Stimulated activated naive CD4-positive, alpha-beta T cell (primary cell): Measurements from ENCODE around the gene LATS2.

Source experiments
- DNase-seq, 6 experiments: peaks; one replicate each; lab custom pipeline; 2025; lab: John Stamatoyannopoulos, UW

LATS2 gene

DNA sequence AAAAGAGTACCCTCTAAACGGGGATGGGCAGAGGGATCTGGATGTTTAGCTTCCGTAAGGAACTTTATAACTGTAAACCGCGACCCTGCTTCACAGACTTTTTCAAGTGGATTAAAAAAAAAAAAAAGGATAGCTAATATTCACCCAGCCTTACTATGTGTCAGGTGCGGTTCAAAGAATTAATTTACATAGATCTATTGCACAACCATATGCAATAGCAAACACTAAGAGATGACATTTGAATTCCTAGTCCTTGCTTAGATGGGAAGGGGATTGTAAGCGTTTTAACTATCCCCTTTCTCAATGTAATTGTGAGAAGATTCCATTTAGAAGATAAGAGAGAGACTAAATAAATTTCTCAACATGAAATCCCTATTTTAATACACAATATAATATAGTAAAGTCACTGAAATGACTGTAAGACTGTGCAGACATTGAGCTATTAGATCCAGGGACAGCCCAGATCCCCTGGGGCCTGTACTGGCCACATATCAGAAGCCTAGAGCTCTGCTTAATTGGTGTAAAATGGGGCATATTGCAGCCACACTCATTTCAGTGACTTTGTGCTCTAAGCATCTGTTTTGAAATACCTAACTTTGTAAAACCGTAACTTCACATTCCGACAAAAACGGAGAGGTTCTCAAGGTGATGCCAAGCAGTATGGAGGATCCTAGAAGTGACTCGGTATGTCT is 13.6 kb downstream of the LATS2 start:
- DNase-seq: no peak

GRCh38 chr13:21047087-21047486 is 14.3 kb downstream of the LATS2 start:
- DNase-seq: no peak

DNA sequence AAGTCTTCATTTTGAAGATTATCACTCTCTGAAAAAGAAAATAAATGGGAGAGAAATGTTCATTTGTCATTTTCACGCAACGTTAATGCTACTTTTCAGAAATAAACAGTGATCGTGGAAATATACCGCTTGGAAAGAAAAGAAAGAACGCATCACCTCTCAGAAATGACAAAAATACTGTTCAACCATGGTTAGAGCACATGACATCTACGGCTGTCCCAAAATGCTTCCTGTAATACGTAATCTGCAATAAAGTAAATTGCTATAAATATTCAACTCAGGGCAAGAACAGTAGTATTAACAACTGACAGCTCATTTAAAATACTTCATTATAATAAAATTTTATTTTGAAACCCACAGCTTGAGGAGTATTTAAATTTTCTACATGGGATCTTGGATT is 15.2 kb downstream of the LATS2 start:
- no peak for DNase-seq

GRCh38 chr13:21045100-21045499 is 16.3 kb downstream of the LATS2 start:
- DNase-seq: no peak

- DNase-seq: no peak
These were observed 17.5 kb downstream of the LATS2 start for GRCh38 chr13:21043898-21044297.

- no peak for DNase-seq
These were observed 21.1 kb downstream of the LATS2 start for GRCh38 chr13:21040120-21040826.

DNA sequence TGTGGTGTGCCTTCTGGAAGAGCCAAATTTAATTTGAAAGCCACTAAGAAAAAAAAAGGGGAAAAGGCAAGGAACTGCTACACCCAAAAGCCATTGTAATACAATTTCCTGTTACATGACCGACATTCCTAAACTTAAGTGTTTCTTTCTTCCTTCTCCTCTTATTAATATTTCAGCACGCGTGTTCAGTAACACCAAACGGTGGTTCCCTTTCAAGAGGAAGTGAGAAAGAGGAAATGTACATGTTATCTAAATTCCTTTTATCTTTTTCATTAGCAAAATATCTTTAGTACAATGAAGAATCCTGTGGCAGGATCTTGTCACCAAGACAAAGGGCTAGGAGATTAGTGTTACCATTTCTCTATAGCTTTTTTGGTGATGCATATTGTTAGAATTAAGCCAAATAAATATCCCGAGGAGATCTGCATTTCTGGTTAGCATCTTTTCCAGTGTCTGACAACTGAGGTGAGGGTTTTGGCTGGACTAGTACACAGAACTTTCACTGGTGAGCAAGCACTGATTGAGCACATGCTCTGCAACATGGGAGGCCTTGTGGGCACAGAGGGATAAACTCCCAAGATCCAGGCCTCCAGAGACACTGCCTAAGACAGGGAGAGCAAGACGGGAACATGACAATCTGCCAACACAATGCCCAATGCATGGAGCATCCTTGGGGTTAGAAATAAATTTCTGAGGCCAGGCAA is 22.1 kb downstream of the LATS2 start:
- no peak for DNase-seq

GRCh38 chr13:21037656-21038055 is 23.7 kb downstream of the LATS2 start:
- DNase-seq: no peak

- DNase-seq: no peak
These were observed 25.9 kb downstream of the LATS2 start for GRCh38 chr13:21035498-21035897.

DNA sequence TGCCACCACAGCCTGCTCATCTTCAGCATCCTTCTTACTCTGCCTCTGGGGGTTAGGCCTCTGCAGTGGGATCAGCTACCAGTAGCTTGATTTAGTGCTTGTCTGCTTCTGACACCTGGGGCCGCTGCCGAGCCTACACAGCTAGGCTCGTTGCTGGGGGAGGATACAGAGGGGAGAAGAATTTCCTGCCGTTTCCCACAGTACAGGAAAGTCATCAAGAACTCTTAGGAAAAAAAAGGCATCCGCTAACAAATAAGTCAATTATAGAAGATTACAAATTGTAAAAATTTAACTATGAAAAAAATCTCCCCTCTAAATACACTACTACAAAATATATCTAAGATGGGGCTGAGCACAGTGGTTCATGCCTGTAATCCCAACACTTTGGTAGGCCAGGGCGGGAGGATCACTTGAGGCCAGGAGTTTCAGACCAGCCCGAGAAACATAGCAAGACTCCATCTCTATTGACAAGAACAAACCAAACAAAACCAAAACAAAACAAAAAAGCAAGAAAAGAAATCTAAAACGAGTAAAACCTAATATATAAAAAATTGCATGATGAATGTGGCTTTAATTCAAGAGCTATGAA is 26.7 kb downstream of the LATS2 start:
- no peak for DNase-seq

DNA sequence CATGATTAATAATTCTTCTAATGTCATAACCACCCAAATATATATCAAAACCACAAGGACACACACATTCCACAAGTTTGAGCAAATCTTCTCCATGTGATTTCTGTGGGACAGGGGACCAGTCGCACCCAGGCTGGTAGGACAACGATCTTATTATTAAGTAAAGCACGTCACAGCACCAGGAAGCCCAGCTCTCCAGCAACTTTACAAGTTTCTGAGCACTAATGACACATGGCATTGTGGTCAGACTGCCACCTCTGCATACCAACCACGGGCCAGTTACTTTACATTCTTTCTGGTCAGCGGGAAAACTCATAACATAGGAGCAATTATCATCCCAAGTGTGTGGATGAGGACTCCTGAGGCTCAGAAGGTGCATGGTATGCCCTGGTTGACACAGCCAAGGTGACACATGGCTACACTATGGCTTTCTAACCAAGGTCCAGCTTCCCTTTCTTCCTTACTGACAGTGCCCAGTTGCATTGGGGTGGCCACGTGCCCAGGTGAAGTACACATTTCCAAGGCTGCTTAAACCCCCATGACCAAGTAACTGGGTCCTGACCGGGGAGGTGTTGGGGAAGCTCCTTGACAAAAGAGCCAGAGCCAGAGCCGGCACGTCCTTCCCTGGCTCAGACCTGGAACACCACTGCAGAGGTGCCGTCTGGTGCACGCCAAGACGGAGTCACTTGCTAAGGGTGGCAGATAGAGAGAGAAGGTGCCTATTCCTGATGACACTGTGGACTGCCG is 27.4 kb downstream of the LATS2 start:
- no peak for DNase-seq

- no peak for DNase-seq
These were observed 28.1 kb downstream of the LATS2 start for GRCh38 chr13:21033212-21033840.

DNA sequence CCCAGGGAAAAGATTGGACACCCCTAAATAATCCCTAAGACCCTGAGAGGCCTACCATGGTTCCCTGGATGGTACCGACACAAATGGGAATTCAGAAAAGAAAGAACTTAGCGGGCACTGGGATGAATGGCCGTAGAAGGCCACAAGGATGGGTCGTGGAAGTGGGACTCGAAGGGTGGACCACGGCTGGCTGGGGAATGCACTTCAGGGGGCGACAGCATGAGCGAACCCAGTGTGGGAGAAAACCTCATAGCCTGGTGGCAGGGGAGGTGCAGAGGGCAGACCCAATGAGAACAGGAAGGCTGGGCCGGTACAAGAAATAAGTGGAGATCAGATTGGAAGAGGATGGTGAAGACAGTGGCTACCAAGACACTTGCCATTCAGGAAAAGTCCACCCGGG is 28.7 kb downstream of the LATS2 start:
- DNase-seq: no peak

DNA sequence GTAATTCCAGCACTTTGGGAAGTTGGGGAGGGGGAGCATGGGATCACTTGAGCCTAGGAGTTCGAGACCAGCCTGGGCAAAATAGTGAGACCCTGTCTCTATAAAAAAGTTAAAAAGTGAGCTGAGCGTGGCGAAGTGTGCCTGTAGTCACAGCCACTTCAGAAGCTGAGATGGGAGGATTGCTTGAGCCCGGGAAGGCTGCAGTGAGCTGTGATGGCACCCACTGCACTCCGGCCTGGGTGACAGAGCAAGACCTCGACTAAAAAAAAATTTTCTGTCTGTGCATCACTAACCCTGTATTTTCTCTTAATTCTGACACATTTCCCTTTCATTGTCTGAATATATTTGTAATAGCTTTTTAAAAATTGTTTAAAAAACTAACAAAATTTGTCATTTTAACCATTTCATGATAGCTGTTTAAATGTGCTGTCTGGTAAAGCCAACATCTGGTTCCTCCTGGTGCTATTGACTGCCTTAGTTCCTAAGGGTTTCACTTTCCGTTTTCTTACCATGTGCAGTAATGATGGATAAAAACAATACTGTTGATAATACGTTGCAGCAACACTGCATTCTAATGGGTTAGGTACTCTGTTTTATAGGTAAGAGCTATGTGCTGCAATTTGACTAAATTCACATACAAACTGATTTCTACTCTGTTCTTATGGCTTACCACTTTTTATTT is 29.7 kb downstream of the LATS2 start:
- no peak for DNase-seq

DNA sequence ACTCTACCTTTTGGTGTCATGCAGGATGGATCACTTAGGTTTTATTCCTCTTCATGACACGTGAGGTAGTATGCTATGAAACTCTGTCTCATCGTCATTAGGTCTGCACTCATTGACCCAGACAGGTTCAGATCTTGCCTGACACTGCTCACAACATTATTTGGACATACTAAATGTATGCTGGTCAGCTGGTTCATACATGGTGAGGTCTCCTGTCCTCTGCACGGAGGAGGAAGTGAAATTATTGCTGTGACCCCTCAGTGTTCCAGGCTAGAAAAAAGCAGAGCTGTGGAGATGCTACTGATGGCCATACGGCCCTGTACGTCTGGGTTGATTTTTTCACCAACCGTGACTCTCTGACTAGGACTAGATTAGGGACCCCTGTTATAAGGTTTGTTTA is 35.8 kb downstream of the LATS2 start:
- DNase-seq: no peak

- DNase-seq: no peak
These were observed 39.1 kb downstream of the LATS2 start for GRCh38 chr13:21022056-21022979.

DNA sequence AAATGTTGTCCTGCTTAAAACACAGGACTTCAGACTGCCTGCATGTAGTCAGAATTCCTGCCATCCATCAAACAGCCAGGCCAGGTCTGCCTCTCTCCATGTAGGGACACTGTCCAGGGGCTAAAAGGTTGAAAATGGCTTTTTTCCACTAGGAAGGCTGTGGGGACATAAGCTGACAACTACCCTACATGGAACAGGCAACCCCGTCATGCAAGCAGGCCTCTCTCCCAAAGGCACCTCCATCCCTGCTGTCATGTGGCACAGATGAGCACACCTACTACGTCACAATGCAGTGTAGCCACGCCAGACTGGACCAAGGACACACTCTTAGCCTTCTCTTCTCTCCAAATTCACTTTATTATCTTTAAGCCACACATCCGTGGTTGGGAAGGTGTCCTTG is 40.8 kb downstream of the LATS2 start:
- DNase-seq: no peak

- DNase-seq: no peak
These were observed 41.2 kb downstream of the LATS2 start for GRCh38 chr13:21020176-21020575.

GRCh38 chr13:21018220-21018619 is 43.2 kb downstream of the LATS2 start:
- no peak for DNase-seq

DNA sequence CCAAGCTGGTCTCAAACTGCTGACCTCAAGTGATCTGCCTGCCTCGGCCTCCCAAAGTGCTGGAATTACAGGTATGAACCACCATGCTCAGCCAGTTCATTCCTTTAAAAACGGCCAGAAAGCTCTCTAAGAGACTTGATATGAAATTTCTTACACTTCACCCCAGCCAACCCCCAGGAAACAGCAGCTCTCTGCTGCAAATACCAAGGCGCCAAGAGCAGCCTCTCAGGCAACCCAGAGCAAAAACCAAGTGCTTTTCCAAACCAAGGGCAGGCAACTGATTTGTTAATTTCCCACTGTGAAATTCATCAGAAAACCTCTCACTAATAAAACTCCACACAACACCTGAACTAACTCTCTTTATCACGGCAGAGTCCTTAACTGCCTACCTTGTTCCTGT is 44.9 kb downstream of the LATS2 start:
- DNase-seq: no peak
